H7 (cell line): ENCODE measurements around the gene SULT2B1. TPM values are rescaled to one million over a fixed set of nuclear protein-coding genes. Genes with fewer than 3 reads are reported as not detected.

Experiments
- DNase-seq: peaks from one replicate; pipeline ENCODE4 v3.0.0; 2012
- H3K27me3 ChIP-seq: 2 replicates; pipeline ENCODE4 v1.6.0; 2011; ENCODE audit warnings: mild to moderate bottlenecking, low read length; ENCODE audit not compliant: control insufficient read depth, insufficient read depth
- H3K36me3 ChIP-seq: replicated peaks from 2 replicates; pipeline ENCODE4 v1.5.1; 2011; ENCODE audit warnings: low read length; ENCODE audit not compliant: control insufficient read depth, insufficient read depth
- H3K4me3 ChIP-seq: 2 replicates; pipeline ENCODE4 v1.5.1; 2011; ENCODE audit warnings: low read depth, mild to moderate bottlenecking, control low read depth, low read length, moderate library complexity; ENCODE audit not compliant: insufficient read depth
- total RNA-seq: library from RNA; depleted of rRNA; stranded (reverse); fragments of >200 nt; shearing (Covaris generic); gene quantifications from 2 replicates; pipeline ENCODE4 v1.2.3, GENCODE V29; 2014; rRNA removed

The SULT2B1 gene
- total RNA-seq, 1 experiment from 2014 or later = 2.8 TPM

DNA sequence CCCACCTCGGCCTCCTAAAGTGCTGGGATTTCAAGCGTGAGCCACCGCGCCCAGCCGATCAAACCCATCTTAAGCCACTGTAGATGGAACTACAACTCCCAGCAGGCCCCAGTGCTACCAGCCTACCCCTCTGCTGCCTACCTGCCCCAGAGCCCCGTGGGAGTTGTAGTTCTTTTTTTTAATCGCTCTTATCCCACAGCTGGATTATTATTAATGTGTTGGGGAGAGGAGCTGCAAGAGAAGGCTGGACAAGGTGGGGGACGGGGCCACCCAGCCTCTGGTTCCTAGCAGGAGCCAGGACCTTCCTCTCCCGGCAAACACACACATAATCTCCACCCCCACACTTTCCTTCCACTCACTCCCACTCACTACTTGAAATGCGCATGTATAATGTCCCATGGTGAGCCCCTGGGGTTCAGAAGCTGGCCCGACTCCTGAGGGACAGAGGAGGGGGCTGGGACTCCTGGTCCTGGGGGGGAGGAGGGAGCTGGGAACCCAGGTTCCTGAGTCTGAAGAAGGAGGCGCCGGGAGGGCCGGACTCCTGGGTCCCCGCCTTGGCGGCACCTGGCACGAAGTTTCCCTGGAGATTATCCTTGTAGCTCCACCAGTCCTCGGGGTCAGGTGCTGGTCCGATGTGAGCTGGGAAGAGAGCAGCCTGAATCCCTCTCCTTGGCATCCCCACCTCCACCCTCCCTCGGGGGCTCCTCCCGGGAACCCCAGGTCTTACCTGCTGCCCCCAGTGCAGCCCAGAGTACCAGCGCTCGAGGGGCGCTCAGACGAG lies 93.1 kb downstream of the SULT2B1 start:
- peak overlapping the region; percentile 77 for H3K4me3 ChIP-seq
- H3K27me3 ChIP-seq = peaks cover 3% of the 10 kb centered on the region; the same call in 1 of the 2 replicates
- peak; percentile 85 for DNase-seq
- H3K36me3 ChIP-seq = no peaks in the 10 kb centered on the region

DNA sequence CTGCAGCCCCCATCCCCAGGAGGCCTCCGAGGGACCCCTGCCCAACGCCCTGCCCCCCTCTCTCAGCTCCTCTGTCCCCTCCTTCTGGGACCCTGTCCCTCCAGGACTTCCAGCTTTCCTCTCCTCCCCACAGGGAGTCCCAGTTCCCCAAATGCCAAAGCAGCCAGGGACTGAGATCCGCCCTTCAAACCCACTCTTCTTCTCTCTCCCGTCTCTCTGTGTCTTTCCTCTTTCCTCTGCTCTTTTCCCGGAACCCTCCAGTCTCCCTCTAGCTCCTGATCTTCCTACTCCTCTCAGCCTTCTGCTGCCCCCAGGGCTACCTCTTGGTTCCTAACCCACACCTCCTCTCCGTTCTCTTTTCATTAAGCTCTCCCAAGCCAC lies 93.6 kb downstream of the SULT2B1 start:
- Histone ChIP-seq H3K27me3 (peaks cover 2% of the 10 kb centered on the region; the same call in 1 of the 2 replicates), H3K4me3 (peak overlapping the region; percentile 77)
- DNase-seq = peak; percentile 75

DNA sequence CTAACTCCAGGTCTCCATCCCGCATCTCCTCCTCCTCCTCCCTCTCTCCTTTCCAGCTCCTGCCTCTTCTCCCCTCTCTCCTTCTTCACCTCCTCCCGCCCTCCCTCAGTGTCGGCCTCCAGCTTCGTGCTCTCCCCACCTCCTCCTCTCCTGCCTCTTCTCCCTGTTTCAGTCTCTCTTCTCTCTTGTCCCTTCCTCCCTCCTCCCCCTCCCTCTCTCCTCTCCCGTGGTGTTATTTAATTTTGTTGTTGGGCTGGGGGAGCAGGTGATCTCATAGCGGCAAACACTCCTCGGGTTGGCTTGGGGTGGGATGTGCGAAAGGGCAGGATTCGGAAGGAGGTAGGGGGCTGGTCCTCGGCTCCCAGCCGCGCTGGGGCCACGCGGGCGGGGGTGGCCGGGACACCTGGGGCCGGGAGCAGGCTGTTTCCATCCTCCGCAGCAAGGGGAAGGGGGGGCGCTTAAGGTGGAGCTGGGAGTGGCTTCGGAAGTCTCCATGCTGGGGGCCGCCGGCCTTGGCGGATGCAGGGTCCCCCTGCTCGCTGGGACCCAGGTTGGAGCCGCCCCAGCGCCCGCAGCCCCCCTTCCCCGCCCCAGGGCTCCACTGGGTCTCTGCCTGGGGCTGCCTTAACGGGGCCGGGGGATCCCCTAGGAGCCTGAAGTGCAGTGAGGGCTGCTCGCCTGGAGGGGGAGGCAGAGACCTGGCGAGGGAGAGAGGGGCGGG lies 94.2 kb downstream of the SULT2B1 start, which contains the start of gene CA11:
CA11 (minus strand) TSS at position 187 of the 721 bp plus-strand sequence. CDS start 555 bp downstream, outside the sequence.
- peaks cover 2% of the 10 kb centered on the region; the same call in 1 of the 2 replicates for H3K27me3 ChIP-seq
- no peaks in the 10 kb centered on the region for H3K36me3 ChIP-seq
- peak within 1 kb of the TSS; percentile 77 for H3K4me3 ChIP-seq
- peak; percentile 98 for DNase-seq

More for the DNA sequence above, 93.6 kb downstream of the SULT2B1 start:
- no peaks in the 10 kb centered on the region for H3K36me3 ChIP-seq

DNA sequence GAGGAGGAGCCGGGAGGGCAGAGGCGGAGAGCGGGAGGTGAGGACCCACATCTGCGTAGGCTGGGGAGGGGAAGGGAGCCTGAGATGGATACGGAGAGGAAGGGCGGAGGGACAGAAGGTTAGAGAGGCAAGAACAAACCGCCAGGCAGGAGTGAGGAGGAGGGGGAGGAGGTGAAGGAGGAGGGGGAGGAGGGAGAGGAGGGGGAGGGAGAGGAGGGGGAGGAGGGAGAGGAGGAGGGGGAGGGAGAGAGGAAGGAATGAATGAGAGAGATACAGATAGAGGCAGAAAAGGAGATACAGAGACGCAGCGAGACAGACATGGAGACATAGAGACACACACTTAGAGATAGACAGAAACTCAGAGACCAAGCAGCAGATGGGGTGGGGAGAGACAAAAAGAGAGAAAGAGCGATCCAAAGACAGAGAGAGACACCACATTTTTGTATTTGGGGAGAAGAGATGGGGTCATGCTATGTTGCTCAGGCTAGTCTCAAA lies 94.8 kb downstream of the SULT2B1 start:
- Histone ChIP-seq H3K36me3 (no peaks in the 10 kb centered on the region), H3K27me3 (no peaks in the 10 kb centered on the region; the same call in 1 of the 2 replicates), H3K4me3 (peak overlapping the region; percentile 77)
- peak; percentile 35 for DNase-seq

DNA sequence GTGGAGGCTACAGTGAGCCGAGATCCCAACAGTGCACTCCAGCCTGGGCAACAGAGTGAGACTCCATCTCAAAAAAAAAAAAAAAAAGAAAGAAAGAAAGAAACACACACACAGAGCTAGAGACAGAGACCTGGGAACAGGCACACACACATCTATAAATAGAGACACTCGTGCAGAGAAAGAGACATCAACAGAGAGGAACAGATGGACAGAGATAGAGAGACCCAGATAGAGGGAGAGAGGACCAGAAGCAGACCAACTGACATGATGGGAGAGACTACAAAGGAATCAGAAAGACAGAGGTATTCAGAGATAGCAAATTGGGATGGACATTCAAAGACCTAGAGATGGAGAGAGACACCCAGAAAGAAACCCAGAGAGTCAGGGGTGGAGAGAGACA lies 96.2 kb downstream of the SULT2B1 start:
- no peaks in the 10 kb centered on the region for H3K27me3 ChIP-seq
- no peaks in the 10 kb centered on the region for H3K36me3 ChIP-seq
- no peak for DNase-seq
- no peak overlapping the region for H3K4me3 ChIP-seq

Other genes with a start within 250 kb of the SULT2B1 start
- gene EMP3, start 226.6 kb upstream of the SULT2B1 start, total RNA-seq = 29.9 and 57.5 TPM in 2 replicates
- gene TMEM143, start 188.2 kb upstream of the SULT2B1 start, total RNA-seq = 11.5 and 17.4 TPM in 2 replicates
- not detected in 2 replicates for gene SYNGR4, start 187.8 kb upstream of the SULT2B1 start, total RNA-seq
- gene KDELR1, start 160.6 kb upstream of the SULT2B1 start, total RNA-seq = 110 and 111 TPM in 2 replicates
- 4.4 and 4.8 TPM in 2 replicates for gene GRIN2D, start 158.5 kb upstream of the SULT2B1 start, total RNA-seq
- 80.6 and 97.8 TPM in 2 replicates for gene GRWD1, start 106.2 kb upstream of the SULT2B1 start, total RNA-seq
- 0.21 and 0.70 TPM in 2 replicates for gene KCNJ14, start 96.6 kb upstream of the SULT2B1 start, total RNA-seq
- 42.9 and 51.3 TPM in 2 replicates for gene CYTH2, start 82.8 kb upstream of the SULT2B1 start, total RNA-seq
- gene LMTK3, start 40.3 kb upstream of the SULT2B1 start, total RNA-seq = 3.0 and 3.6 TPM in 2 replicates
- not detected in 2 replicates for gene SPACA4, start 54.6 kb downstream of the SULT2B1 start, total RNA-seq
- 3.8 and 4.0 TPM in 2 replicates for gene FAM83E, start 62.9 kb downstream of the SULT2B1 start, total RNA-seq
- gene RPL18, start 67.0 kb downstream of the SULT2B1 start, total RNA-seq = 3,978 and 5,156 TPM in 2 replicates
- gene SPHK2, start 67.3 kb downstream of the SULT2B1 start, total RNA-seq = 10.9 and 26.4 TPM in 2 replicates
- gene DBP, start 85.2 kb downstream of the SULT2B1 start, total RNA-seq = 11.2 and 18.2 TPM in 2 replicates
- gene CA11, start 94.0 kb downstream of the SULT2B1 start, total RNA-seq = 10.8 and 24.0 TPM in 2 replicates
- gene NTN5, start 120.8 kb downstream of the SULT2B1 start, total RNA-seq = 0.15 TPM in 1 of 2 replicates, not detected in the other
- 0.78 and 1.8 TPM in 2 replicates for gene FUT2, start 143.8 kb downstream of the SULT2B1 start, total RNA-seq
- 1.7 and 2.4 TPM in 2 replicates for gene MAMSTR, start 167.6 kb downstream of the SULT2B1 start, total RNA-seq
- gene RASIP1, start 188.4 kb downstream of the SULT2B1 start, total RNA-seq = 4.5 and 4.6 TPM in 2 replicates
- gene IZUMO1, start 194.7 kb downstream of the SULT2B1 start, total RNA-seq = 0.18 and 0.24 TPM in 2 replicates
- 6.1 and 8.2 TPM in 2 replicates for gene FUT1, start 200.5 kb downstream of the SULT2B1 start, total RNA-seq
- 0.35 TPM in 1 of 2 replicates, not detected in the other for gene FGF21, start 203.4 kb downstream of the SULT2B1 start, total RNA-seq